ENCODE data around the gene MGAT5.

Gene MGAT5

DNA sequence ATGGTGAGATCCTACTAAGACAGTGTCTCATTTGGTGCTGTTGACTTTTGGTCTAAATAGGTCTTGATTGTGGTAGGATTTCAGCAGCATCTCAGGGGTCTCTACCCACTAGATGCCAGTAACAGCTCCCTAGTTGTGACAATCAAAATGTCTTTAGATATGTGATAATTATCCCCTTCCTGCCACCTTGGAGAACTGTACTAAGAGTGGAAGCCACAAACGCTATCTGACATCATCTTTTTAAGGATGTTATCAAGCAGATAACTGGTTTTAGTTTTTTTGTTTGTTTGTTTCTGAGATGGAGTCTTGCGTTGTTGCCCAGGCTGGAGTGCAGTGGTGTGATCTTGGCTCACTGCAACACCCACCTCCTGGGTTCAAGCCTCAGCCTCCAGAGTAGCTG lies 3.1 kb downstream of the MGAT5 start:
- no peak overlapping the region for H3K27ac ChIP-seq
- TF ChIP-seq, protein P1, sequence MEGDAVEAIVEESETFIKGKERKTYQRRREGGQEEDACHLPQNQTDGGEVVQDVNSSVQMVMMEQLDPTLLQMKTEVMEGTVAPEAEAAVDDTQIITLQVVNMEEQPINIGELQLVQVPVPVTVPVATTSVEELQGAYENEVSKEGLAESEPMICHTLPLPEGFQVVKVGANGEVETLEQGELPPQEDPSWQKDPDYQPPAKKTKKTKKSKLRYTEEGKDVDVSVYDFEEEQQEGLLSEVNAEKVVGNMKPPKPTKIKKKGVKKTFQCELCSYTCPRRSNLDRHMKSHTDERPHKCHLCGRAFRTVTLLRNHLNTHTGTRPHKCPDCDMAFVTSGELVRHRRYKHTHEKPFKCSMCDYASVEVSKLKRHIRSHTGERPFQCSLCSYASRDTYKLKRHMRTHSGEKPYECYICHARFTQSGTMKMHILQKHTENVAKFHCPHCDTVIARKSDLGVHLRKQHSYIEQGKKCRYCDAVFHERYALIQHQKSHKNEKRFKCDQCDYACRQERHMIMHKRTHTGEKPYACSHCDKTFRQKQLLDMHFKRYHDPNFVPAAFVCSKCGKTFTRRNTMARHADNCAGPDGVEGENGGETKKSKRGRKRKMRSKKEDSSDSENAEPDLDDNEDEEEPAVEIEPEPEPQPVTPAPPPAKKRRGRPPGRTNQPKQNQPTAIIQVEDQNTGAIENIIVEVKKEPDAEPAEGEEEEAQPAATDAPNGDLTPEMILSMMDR (conservative IDR thresholded peaks at IDR 0.05): no peak
- TF ChIP-seq ZFX (IDR thresholded peaks at IDR 0.05): no peak

DNA sequence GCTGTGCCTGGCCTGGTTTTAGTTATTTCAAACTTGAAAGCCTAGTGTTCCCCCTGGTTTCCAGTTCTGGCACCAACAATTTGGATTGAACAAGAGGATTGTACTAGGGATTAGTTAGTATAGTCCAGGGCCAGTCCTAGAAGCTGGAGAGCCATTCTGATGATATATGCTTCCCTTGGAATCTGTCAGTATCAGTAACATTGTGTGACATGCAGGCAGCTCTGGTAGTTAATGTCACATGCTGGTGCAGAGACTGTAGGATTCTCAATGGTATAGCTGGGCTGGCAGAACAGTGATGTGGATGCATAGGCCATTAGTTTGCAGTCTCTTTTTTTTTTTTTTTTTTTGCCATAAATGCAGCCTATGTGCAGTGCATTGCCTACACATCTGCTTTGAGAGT lies 3.6 kb downstream of the MGAT5 start:
- H3K27ac ChIP-seq: no peak overlapping the region
- TF ChIP-seq ZFX (IDR thresholded peaks at IDR 0.05): no peak
- TF ChIP-seq, protein P1 (conservative IDR thresholded peaks at IDR 0.05): no peak

DNA sequence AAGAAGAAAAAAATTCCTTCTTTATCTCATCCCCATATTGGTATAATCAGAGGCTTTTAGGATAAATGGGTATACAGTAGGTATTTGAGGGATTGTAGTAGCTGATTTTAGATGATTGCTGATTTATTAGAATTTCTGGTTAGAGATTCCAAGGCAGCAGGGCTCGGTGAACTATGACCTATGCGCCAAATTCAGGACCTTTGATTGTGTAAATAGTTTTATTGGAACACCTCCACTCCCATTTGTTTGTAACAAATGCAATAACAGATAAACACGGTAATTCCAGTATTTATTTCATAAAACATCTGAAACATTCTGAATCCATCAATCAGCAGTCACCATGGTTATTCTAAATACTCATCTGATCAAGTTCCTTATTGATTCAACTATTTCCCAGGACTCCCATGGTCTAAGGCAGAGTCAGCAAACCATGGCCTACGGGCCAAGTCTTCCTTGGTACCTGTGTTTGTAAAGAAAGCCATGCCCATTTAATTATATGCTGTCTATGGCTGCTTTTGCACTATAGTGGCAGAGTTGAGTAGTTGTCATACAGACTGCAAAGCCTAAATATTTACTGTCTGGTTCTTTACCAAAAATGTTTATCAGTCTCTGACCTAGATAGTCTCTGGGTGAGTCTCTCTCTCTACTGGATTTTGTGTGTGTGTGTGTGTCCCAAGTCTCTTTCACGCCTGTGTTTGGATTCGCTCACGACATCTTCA lies 4.3 kb downstream of the MGAT5 start:
- TF ChIP-seq, protein P1 (conservative IDR thresholded peaks at IDR 0.05): no peak
- no peak for TF ChIP-seq ZFX (IDR thresholded peaks at IDR 0.05)
- H3K27ac ChIP-seq: no peak overlapping the region

DNA sequence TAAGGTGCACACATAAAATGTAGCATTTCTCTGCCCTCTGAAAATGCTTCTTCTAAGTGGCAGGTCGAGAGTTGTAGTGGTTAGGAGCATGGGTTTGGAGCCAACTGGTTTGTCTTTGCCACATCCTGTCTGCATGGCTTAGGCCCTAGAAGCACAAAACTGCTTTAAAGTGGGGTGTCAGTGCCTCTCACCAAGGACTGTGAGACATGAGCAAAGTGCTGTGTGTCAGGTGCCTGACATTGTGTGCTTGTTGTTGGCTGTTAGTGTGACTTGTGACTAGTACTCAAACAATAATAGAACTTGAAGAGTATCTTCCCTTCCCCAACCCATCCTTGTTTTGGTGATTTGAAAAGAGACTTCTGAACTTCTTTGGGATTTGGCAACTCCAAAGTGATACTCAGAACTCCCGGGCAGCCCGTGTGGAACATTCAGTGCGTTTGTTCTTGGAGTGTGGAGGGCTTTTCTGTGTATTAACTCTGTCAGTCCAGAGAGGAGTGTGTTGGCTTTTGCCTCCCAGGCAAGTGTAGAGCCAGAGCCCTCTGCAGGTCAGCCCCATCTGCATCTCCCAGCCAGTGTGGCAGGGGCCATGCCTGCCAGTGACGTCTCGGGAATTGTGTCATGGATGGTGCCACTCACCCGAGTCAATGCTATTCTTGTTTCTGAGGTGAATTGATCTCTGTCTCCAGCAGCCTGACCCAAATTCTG lies 5.0 kb downstream of the MGAT5 start:
- TF ChIP-seq, protein P1 (conservative IDR thresholded peaks at IDR 0.05): no peak
- TF ChIP-seq ZFX (IDR thresholded peaks at IDR 0.05): no peak
- no peak overlapping the region for H3K27ac ChIP-seq

DNA sequence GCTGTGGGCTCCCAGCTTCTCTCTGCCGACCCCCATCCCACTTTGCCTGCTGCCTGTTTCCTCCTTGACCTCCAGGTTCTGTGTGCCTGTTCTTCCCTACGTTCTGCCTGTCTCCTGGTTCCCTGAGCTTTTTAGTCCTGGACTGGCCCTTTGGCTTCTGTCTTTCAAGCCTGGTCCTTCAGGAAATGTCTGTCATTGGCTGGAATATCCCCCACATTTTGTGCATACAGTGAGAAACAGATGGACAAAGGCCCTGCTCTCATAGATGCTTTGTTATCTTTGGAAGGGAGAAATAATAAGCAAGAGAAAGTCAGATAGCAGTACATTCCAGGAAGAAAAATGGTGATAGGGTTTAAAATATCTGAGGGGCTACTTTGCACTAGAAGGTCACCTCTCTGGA lies 5.7 kb downstream of the MGAT5 start:
- H3K27ac ChIP-seq: no peak overlapping the region
- TF ChIP-seq, protein P1 (conservative IDR thresholded peaks at IDR 0.05): no peak
- TF ChIP-seq ZFX (IDR thresholded peaks at IDR 0.05): no peak

DNA sequence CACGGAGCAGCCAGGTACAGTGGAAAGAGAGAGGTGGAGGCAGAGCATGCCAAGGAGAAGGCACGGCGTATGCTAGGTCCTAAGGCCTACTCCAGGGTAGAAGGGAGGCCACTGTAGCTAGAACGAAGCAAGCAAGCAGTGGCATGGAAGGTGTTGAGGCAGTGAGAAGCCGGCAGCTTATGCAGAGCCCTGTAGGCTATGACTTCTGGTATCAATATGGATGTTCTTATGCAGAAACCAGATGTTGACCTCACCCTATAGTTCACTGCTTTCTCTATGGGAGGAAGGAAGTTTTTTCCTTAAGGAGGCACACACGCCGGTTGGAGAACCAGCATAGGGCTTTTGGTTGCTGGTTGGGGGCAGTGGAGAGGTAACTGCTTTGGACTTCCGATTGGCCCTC lies 6.1 kb downstream of the MGAT5 start:
- no peak for TF ChIP-seq ZFX (IDR thresholded peaks at IDR 0.05)
- TF ChIP-seq, protein P1 (conservative IDR thresholded peaks at IDR 0.05): no peak
- no peak overlapping the region for H3K27ac ChIP-seq

DNA sequence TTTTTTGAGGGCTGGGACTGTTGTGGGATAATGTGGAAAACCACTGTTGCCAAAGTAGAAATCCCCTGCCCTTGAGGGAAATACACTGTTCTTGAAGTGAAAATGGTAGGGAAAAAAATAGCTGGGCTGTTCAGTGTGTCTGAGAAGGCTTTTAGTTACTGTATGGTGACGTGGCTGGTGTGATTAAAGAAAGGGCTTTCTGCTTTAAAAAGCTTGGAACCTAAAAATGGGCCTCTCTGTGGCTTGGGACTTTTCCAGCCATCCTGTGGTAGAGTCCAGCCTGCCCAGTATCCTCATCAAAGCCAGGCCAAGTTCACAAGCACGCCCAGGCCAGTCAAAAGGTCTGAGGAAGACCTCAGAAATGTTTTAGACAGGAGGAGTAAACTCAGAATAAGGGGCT lies 6.8 kb downstream of the MGAT5 start:
- H3K27ac ChIP-seq: no peak overlapping the region
- no peak for TF ChIP-seq ZFX (IDR thresholded peaks at IDR 0.05)
- TF ChIP-seq, protein P1 (conservative IDR thresholded peaks at IDR 0.05): no peak
